ENCODE data around the gene NAA10.

The NAA10 gene

GRCh38 chrX:153971124-153971449 is 36.2 kb upstream of the NAA10 start:
- Histone ChIP-seq H3K4me1 (ENCODE audit: control insufficient read depth in 1 of 2, insufficient read depth in 1 of 2, low read depth in 1 of 2, low read length in 1 of 2) (peaks cover 61 to 68% of the 10 kb centered on the region in 2 experiments), H3K36me3 (no peaks in the 10 kb centered on the region), H3K27me3 (no peaks in the 10 kb centered on the region), H3K4me3 (ENCODE audit: low read depth in 1 of 2, low read length in 1 of 2) (peak overlapping the region; percentile 84 to 99), H3K9me3 (no peaks in the 10 kb centered on the region), H3K27ac (peak overlapping the region; percentile 99)
- TF ChIP-seq CTCF (IDR thresholded peaks at IDR 0.05), result peak; percentile 6

- H3K27me3 ChIP-seq, result no peaks in the 10 kb centered on the region
- H3K4me1 ChIP-seq (ENCODE audit: control insufficient read depth in 1 of 2, insufficient read depth in 1 of 2, low read depth in 1 of 2, low read length in 1 of 2), result peaks cover 66 to 73% of the 10 kb centered on the region in 2 experiments
- peak overlapping the region; percentile 99 for H3K27ac ChIP-seq
- TF ChIP-seq CTCF (IDR thresholded peaks at IDR 0.05), result no peak
- peak overlapping the region; percentile 84 to 99 for H3K4me3 ChIP-seq (ENCODE audit: low read depth in 1 of 2, low read length in 1 of 2)
- no peaks in the 10 kb centered on the region for H3K36me3 ChIP-seq
- H3K9me3 ChIP-seq, result no peaks in the 10 kb centered on the region
These were observed 35.7 kb upstream of the NAA10 start for GRCh38 chrX:153970357-153971123.

GRCh38 chrX:153969904-153970356 is 35.1 kb upstream of the NAA10 start:
- Histone ChIP-seq H3K36me3 (no peaks in the 10 kb centered on the region), H3K27me3 (no peaks in the 10 kb centered on the region), H3K4me3 (ENCODE audit: low read depth in 1 of 2, low read length in 1 of 2) (peak overlapping the region; percentile 84 to 99), H3K9me3 (no peaks in the 10 kb centered on the region), H3K4me1 (ENCODE audit: control insufficient read depth in 1 of 2, insufficient read depth in 1 of 2, low read depth in 1 of 2, low read length in 1 of 2) (peaks cover 66 to 70% of the 10 kb centered on the region in 2 experiments), H3K27ac (peak overlapping the region; percentile 99)
- no peak for TF ChIP-seq CTCF (IDR thresholded peaks at IDR 0.05)

GRCh38 chrX:153969125-153969903 is 34.5 kb upstream of the NAA10 start:
- Histone ChIP-seq H3K36me3 (no peaks in the 10 kb centered on the region), H3K4me1 (ENCODE audit: control insufficient read depth in 1 of 2, insufficient read depth in 1 of 2, low read depth in 1 of 2, low read length in 1 of 2) (peaks cover 60 to 64% of the 10 kb centered on the region in 2 experiments), H3K27ac (peak overlapping the region; percentile 99)

GRCh38 chrX:153968754-153969124 is 33.9 kb upstream of the NAA10 start:
- Histone ChIP-seq H3K27me3 (no peaks in the 10 kb centered on the region), H3K4me3 (ENCODE audit: low read depth in 1 of 2, low read length in 1 of 2) (peak overlapping the region in 1 of 2 experiments; percentile 99), H3K9me3 (no peaks in the 10 kb centered on the region), H3K27ac (peak overlapping the region; percentile 99), H3K36me3 (no peaks in the 10 kb centered on the region), H3K4me1 (ENCODE audit: control insufficient read depth in 1 of 2, insufficient read depth in 1 of 2, low read depth in 1 of 2, low read length in 1 of 2) (peaks cover 55 to 58% of the 10 kb centered on the region in 2 experiments)
- no peak for TF ChIP-seq CTCF (IDR thresholded peaks at IDR 0.05)

More at GRCh38 chrX:153969125-153969903, 34.5 kb upstream of the NAA10 start:
- Histone ChIP-seq H3K4me3 (ENCODE audit: low read depth in 1 of 2, low read length in 1 of 2) (peak overlapping the region; percentile 84 to 99), H3K27me3 (no peaks in the 10 kb centered on the region), H3K9me3 (no peaks in the 10 kb centered on the region)
- no peak for TF ChIP-seq CTCF (IDR thresholded peaks at IDR 0.05)

Measured in neutrophil (primary cell).